ENCODE data around the gene ABO.
"Not testable (repeated sequence)": the region's sequence is repeated elsewhere in the genome, so short reads cannot be mapped to it uniquely, and the experiment has no call there.

Gene ABO

GRCh38 chr9:133276001-133276884 is 1.2 kb upstream of the ABO start:
- Mint-ChIP-seq H3K36me3 (ENCODE audit: low read depth) (no peaks in the 10 kb centered on the region), H3K4me1 (no peaks in the 10 kb centered on the region), H3K4me3 (peak overlapping the region; percentile 74 to 84 (median 83)), H3K27me3 (ENCODE audit: low read depth) (peaks cover 72% of the 10 kb centered on the region), H3K27ac (peak overlapping the region in 2 of 3 experiments; percentile 87), H3K9me3 (peaks cover 3% of the 10 kb centered on the region)
- no peak for TF ChIP-seq CTCF (IDR thresholded peaks at IDR 0.05; ENCODE audit: unreplicated experiment in 3 of 3)

- peaks cover 74% of the 10 kb centered on the region for H3K27me3 Mint-ChIP-seq (ENCODE audit: low read depth)
- no peak for TF ChIP-seq CTCF (IDR thresholded peaks at IDR 0.05; ENCODE audit: unreplicated experiment in 3 of 3)
- H3K27ac Mint-ChIP-seq = peak overlapping the region in 2 of 3 experiments; percentile 74 to 83
- H3K9me3 Mint-ChIP-seq = peaks cover 3% of the 10 kb centered on the region
- peak overlapping the region; percentile 66 to 84 (median 83) for H3K4me3 Mint-ChIP-seq
- H3K36me3 Mint-ChIP-seq (ENCODE audit: low read depth) = no peaks in the 10 kb centered on the region
- H3K4me1 Mint-ChIP-seq = no peaks in the 10 kb centered on the region
Observed at GRCh38 chr9:133274236-133275104, 531 bp downstream of the ABO start.

GRCh38 chr9:133273819-133274218 is 1.2 kb downstream of the ABO start:
- H3K4me3 Mint-ChIP-seq = peak overlapping the region; percentile 66 to 84 (median 83)
- peaks cover 3% of the 10 kb centered on the region for H3K9me3 Mint-ChIP-seq
- no peak for TF ChIP-seq CTCF (IDR thresholded peaks at IDR 0.05; ENCODE audit: unreplicated experiment in 3 of 3)
- H3K27ac Mint-ChIP-seq = peak overlapping the region; percentile 50 to 83 (median 74)
- H3K27me3 Mint-ChIP-seq (ENCODE audit: low read depth) = peaks cover 70% of the 10 kb centered on the region
- no peaks in the 10 kb centered on the region for H3K36me3 Mint-ChIP-seq (ENCODE audit: low read depth)
- H3K4me1 Mint-ChIP-seq = no peaks in the 10 kb centered on the region

GRCh38 chr9:133273098-133273497 is 1.9 kb downstream of the ABO start:
- Mint-ChIP-seq H3K4me1 (no peaks in the 10 kb centered on the region), H3K27me3 (ENCODE audit: low read depth) (peaks cover 63% of the 10 kb centered on the region), H3K9me3 (peaks cover 3% of the 10 kb centered on the region), H3K4me3 (peak overlapping the region in 2 of 3 experiments; percentile 66 to 84), H3K27ac (peak overlapping the region in 2 of 3 experiments; percentile 26 to 83), H3K36me3 (ENCODE audit: low read depth) (no peaks in the 10 kb centered on the region)
- no peak for TF ChIP-seq CTCF (IDR thresholded peaks at IDR 0.05; ENCODE audit: unreplicated experiment in 3 of 3)

- peak overlapping the region; percentile 82 to 98 (median 88) for H3K27ac Mint-ChIP-seq
- peak overlapping the region in 1 of 3 experiments; percentile 29 for H3K4me3 Mint-ChIP-seq
- no peaks in the 10 kb centered on the region for H3K9me3 Mint-ChIP-seq
- H3K4me1 Mint-ChIP-seq = no peaks in the 10 kb centered on the region
- H3K36me3 Mint-ChIP-seq (ENCODE audit: low read depth) = peaks cover 4% of the 10 kb centered on the region
- peaks cover 43% of the 10 kb centered on the region for H3K27me3 Mint-ChIP-seq (ENCODE audit: low read depth)
- no peak for TF ChIP-seq CTCF (IDR thresholded peaks at IDR 0.05; ENCODE audit: unreplicated experiment in 3 of 3)
Observed at GRCh38 chr9:133269537-133270362, 5.3 kb downstream of the ABO start.

GRCh38 chr9:133269136-133269535 is 5.9 kb downstream of the ABO start:
- H3K4me1 Mint-ChIP-seq; H3K9me3 Mint-ChIP-seq; H3K36me3 Mint-ChIP-seq (ENCODE audit: low read depth): not testable (repeated sequence)
- Mint-ChIP-seq H3K27ac (peak overlapping the region; percentile 82 to 98 (median 88)), H3K27me3 (ENCODE audit: low read depth) (peaks cover 39% of the 10 kb centered on the region), H3K4me3 (peak overlapping the region in 1 of 3 experiments; percentile 29)
